ENCODE results near the gene THUMPD3. TPM values are rescaled to one million over a fixed set of nuclear protein-coding genes. Genes with fewer than 3 reads are reported as not detected.

The THUMPD3 gene
- total and polyA plus RNA-seq, 4 donors: 20.1 to 24.5 (median 21.6) TPM

DNA sequence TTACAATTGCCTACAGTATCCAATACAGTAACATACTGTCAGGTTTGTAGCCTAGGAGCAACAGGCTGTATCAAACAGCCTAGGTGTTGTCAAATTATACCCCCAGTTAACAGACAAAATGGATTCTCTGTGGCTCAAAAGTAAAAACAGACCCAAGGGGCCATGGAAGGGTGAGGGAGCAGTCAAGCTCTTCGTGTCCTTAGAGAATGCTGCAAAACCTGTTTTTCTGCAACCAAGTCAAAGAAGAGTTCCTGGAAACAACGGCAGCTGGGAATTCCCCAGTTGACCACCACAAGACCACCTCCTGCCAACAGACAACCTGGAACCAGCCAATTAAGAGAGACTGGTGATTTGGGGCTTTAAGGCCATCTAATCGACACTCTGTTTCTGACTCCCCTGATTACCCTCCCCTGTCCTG lies 11.1 kb upstream of the THUMPD3 start:
- Histone ChIP-seq H3K36me3 (ENCODE audit: control insufficient read depth in 4 of 4, insufficient read depth in 3 of 4, low read depth in 1 of 4, low read length in 3 of 4) (no peaks in the 10 kb centered on the region), H3K4me3 (ENCODE audit: low read depth in 1 of 3, low read length in 3 of 3) (no peak overlapping the region), H3K27ac (ENCODE audit: low read depth in 1 of 2, low read length in 2 of 2) (no peak overlapping the region), H3K27me3 (ENCODE audit: control insufficient read depth in 4 of 4, insufficient read depth in 4 of 4, low read length in 3 of 4) (no peaks in the 10 kb centered on the region), H3K4me1 (ENCODE audit: control insufficient read depth in 4 of 4, insufficient read depth in 4 of 4, low read length in 3 of 4) (peaks cover 12 to 27% (median 18%) of the 10 kb centered on the region in 4 donors), H3K9ac (ENCODE audit: low read depth in 1 of 2, low read length in 2 of 2) (no peak overlapping the region), H3K9me3 (ENCODE audit: control insufficient read depth in 4 of 4, low read length in 3 of 4) (no peaks in the 10 kb centered on the region)
- WGBS: 79% methylated on average over 3 of the region's 3 CpGs
- TF ChIP-seq, protein P1, sequence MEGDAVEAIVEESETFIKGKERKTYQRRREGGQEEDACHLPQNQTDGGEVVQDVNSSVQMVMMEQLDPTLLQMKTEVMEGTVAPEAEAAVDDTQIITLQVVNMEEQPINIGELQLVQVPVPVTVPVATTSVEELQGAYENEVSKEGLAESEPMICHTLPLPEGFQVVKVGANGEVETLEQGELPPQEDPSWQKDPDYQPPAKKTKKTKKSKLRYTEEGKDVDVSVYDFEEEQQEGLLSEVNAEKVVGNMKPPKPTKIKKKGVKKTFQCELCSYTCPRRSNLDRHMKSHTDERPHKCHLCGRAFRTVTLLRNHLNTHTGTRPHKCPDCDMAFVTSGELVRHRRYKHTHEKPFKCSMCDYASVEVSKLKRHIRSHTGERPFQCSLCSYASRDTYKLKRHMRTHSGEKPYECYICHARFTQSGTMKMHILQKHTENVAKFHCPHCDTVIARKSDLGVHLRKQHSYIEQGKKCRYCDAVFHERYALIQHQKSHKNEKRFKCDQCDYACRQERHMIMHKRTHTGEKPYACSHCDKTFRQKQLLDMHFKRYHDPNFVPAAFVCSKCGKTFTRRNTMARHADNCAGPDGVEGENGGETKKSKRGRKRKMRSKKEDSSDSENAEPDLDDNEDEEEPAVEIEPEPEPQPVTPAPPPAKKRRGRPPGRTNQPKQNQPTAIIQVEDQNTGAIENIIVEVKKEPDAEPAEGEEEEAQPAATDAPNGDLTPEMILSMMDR (IDR thresholded peaks at IDR 0.05; ENCODE audit: low read depth, low read length, missing input control): no peak
- TF ChIP-seq GABPA (IDR thresholded peaks at IDR 0.05 in 1 of 2, conservative IDR thresholded peaks at IDR 0.05 in 1 of 2) (no peak), RXRA (IDR thresholded peaks at IDR 0.05) (no peak), RAD21 (IDR thresholded peaks at IDR 0.05) (no peak), TAF1 (conservative IDR thresholded peaks at IDR 0.05) (no peak), YY1 (IDR thresholded peaks at IDR 0.05) (no peak), SP1 (IDR thresholded peaks at IDR 0.05) (no peak), NR2F2 (IDR thresholded peaks at IDR 0.05) (no peak), EGR1 (IDR thresholded peaks at IDR 0.05; ENCODE audit: low read depth in 2 of 2) (no peak), HNF4G (IDR thresholded peaks at IDR 0.05) (no peak), JUND (IDR thresholded peaks at IDR 0.05) (no peak), FOXA2 (IDR thresholded peaks at IDR 0.05) (no peak), HNF4A (conservative IDR thresholded peaks at IDR 0.05) (no peak)
- TF ChIP-seq, protein P2, sequence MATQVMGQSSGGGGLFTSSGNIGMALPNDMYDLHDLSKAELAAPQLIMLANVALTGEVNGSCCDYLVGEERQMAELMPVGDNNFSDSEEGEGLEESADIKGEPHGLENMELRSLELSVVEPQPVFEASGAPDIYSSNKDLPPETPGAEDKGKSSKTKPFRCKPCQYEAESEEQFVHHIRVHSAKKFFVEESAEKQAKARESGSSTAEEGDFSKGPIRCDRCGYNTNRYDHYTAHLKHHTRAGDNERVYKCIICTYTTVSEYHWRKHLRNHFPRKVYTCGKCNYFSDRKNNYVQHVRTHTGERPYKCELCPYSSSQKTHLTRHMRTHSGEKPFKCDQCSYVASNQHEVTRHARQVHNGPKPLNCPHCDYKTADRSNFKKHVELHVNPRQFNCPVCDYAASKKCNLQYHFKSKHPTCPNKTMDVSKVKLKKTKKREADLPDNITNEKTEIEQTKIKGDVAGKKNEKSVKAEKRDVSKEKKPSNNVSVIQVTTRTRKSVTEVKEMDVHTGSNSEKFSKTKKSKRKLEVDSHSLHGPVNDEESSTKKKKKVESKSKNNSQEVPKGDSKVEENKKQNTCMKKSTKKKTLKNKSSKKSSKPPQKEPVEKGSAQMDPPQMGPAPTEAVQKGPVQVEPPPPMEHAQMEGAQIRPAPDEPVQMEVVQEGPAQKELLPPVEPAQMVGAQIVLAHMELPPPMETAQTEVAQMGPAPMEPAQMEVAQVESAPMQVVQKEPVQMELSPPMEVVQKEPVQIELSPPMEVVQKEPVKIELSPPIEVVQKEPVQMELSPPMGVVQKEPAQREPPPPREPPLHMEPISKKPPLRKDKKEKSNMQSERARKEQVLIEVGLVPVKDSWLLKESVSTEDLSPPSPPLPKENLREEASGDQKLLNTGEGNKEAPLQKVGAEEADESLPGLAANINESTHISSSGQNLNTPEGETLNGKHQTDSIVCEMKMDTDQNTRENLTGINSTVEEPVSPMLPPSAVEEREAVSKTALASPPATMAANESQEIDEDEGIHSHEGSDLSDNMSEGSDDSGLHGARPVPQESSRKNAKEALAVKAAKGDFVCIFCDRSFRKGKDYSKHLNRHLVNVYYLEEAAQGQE (IDR thresholded peaks at IDR 0.05): no peak
- TF ChIP-seq, protein P3, sequence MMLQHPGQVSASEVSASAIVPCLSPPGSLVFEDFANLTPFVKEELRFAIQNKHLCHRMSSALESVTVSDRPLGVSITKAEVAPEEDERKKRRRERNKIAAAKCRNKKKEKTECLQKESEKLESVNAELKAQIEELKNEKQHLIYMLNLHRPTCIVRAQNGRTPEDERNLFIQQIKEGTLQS (IDR thresholded peaks at IDR 0.05): no peak
- TF ChIP-seq, protein P4, sequence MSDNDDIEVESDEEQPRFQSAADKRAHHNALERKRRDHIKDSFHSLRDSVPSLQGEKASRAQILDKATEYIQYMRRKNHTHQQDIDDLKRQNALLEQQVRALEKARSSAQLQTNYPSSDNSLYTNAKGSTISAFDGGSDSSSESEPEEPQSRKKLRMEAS (IDR thresholded peaks at IDR 0.05): no peak
- TF ChIP-seq, protein P5, sequence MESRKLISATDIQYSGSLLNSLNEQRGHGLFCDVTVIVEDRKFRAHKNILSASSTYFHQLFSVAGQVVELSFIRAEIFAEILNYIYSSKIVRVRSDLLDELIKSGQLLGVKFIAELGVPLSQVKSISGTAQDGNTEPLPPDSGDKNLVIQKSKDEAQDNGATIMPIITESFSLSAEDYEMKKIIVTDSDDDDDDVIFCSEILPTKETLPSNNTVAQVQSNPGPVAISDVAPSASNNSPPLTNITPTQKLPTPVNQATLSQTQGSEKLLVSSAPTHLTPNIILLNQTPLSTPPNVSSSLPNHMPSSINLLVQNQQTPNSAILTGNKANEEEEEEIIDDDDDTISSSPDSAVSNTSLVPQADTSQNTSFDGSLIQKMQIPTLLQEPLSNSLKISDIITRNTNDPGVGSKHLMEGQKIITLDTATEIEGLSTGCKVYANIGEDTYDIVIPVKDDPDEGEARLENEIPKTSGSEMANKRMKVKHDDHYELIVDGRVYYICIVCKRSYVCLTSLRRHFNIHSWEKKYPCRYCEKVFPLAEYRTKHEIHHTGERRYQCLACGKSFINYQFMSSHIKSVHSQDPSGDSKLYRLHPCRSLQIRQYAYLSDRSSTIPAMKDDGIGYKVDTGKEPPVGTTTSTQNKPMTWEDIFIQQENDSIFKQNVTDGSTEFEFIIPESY (IDR thresholded peaks at IDR 0.05): no peak
- no peak for DNase-seq (ENCODE audit: low spot score)
